Gastroesophageal sphincter (tissue), 3 donors: ENCODE data around the gene WDR46.

Experiments
- POLR2A ChIP-seq, 2 donors: fragments of 450-650 bp; IDR thresholded peaks; one replicate each; pipeline ENCODE4 v1.6.1; 2017; ENCODE audit warnings: antibody characterized with exemption in 2 of 2, mild to moderate bottlenecking in 2 of 2, moderate library complexity in 1 of 2
- POLR2AphosphoS5 ChIP-seq: sonication (generic); formaldehyde crosslinking; IDR thresholded peaks from one replicate; pipeline ENCODE4 v1.6.1; 2017; ENCODE audit warnings: antibody characterized with exemption
- TF ChIP-seq, protein P1 (sequence below), 4 experiments: fragments of 200-600 bp in 2 of 4; fragments of 450-650 bp in 2 of 4; sonication (generic) in 1 of 4; IDR thresholded peaks; one replicate each; pipeline ENCODE4 v1.5.1; 2017 to 2019; ENCODE audit warnings: antibody characterized with exemption in 4 of 4, mild to moderate bottlenecking in 2 of 4, moderate library complexity in 2 of 4

DNA sequence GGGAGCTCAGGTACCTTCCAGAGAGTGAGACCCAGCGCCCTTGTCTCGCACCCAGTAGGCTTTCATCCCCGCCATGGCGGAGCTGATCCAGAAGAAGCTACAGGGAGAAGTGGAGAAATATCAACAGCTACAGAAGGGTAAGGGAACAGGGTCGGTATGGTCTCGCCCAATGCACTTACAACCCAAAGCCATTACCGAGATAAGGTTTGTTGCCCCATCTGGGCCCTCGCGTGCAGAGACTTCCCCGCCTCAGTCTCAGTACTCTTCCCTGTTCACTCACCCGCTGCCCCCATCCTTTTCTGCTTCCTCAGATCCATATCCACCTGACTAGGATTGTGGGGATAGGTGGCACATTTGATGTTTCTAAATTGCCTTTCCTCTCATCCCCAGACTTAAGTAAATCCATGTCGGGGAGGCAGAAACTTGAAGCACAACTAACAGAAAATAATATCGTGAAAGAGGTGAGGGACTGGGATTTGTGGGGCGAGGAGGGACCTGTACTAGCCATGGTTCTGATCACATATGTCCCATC, 811 bp upstream of the WDR46 start:
- TF ChIP-seq POLR2AphosphoS5 (no peak), POLR2A (IDR thresholded peaks at IDR 0.05) (no peak)
- TF ChIP-seq, protein P1, sequence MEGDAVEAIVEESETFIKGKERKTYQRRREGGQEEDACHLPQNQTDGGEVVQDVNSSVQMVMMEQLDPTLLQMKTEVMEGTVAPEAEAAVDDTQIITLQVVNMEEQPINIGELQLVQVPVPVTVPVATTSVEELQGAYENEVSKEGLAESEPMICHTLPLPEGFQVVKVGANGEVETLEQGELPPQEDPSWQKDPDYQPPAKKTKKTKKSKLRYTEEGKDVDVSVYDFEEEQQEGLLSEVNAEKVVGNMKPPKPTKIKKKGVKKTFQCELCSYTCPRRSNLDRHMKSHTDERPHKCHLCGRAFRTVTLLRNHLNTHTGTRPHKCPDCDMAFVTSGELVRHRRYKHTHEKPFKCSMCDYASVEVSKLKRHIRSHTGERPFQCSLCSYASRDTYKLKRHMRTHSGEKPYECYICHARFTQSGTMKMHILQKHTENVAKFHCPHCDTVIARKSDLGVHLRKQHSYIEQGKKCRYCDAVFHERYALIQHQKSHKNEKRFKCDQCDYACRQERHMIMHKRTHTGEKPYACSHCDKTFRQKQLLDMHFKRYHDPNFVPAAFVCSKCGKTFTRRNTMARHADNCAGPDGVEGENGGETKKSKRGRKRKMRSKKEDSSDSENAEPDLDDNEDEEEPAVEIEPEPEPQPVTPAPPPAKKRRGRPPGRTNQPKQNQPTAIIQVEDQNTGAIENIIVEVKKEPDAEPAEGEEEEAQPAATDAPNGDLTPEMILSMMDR (IDR thresholded peaks at IDR 0.05) = no peak
